ENCODE results near the gene ADCY4. TPM values are rescaled to one million over a fixed set of nuclear protein-coding genes. Genes with fewer than 3 reads are reported as not detected.

The ADCY4 gene
- total RNA-seq, 2 donors from 2014 or later = 35.2 to 36.0 TPM

DNA sequence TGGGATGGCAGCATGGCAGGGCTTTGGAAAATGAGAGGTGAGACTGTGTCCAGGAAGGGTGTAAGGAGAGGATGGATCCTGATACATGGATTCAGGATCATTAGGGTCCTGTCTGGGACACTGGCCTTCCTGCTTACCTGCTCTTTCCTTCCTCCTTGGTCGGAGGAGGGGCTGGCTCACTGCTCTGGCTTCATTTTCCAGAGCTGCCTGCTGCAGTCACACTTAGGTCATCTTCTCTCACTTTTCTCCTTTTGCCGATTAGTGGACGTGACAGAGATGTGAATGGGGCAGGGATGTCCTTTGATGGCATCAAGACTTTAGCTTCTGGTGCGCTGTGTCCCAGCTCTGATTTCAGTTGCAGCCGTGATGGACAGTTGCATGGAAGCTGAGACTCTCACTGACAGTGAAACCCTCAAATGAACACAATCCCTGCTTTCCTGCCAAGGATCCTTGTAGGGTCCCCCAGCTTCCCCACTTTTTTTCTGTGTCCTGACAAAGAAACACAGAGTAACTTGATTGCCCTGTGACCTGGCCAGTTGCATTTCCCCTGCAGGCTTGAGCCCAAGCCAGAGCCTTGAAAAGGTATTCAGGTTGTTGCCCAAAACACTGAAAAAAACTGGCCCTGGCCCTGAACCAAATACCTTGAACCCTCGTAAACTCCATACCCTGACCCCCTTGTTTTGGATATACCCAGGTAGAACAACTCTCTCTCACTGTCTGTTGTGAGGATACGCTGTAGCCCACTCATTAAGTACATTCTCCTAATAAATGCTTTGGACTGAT lies 26.3 kb downstream of the ADCY4 start:
- intact Hi-C loops (cut with DNase I) = loop anchor here in 1 of 2 donors (10.0 kb wide), 1 partner anchor 54 kb away; no protein-coding TSS in a partner anchor
- DNase-seq (ENCODE audit: low spot score) = no peak

DNA sequence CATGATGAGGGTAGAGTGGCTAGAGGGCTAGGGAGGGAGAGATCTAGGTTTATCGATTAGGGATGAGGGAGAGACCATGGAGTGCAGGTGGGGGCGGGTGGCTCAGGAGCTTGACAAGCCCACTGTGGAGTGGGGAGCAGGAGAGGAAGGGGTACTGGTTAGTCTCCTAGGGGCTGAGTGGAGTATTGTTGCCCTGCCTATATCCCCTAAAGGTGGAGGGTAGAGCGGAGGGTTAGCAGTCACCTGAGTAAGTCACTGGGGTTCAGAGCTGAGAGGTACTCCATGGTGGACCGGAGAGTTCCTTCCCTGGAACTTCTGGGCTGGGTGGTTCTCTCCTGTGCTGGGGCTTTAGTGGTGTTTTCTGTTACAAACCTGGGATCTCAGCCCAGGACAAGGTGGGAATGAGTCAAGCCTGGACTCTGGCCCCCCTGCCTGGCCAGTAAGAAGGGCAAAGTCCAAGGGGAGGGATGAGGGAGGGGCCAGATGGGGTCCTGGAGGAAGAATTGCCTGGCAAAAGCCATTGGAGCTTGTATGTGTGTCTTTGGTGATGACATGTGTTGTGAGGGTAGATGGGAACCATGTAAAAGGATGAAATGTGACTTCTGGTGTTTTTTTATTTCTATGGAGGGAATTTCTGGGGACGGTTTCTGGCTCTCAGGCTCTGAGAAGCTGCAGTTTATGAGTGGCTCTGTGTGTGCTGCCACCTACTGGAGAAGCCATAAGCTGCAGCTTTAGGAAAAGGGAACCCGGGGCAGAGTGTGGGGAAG lies 27.1 kb downstream of the ADCY4 start, which contains the start of gene CIDEB:
Gene CIDEB, minus strand, starts transcription at position 403 of the 767 bp plus-strand sequence. Its CDS starts 119 bp downstream, at position 284.
- intact Hi-C loops (cut with DNase I) = loop anchor here in 1 of 2 donors (10.0 kb wide), 1 partner anchor 53 kb away; no protein-coding TSS in a partner anchor
- DNase-seq (ENCODE audit: low spot score) = no peak

DNA sequence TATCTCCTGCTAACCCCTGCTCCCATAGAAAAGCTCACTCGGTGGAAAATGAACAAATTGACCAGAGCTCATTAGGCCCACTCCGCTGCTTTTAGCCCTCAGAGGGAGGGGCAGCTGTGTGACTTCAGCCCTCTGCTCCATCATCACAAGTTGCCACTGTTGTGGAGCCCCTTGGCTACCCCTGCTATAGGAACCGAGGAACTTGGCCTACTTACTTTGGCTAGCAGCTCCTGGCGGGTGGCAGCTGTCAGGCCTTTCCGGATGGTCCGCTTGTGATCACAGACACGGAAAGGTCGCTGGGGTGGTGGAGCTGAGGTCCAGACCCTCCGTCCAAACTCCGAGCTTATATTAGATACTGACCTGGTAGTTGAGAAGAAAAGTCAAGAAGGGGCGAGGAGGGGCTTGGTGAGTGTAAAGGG lies 27.7 kb downstream of the ADCY4 start:
- DNase-seq (ENCODE audit: low spot score) = no peak
- intact Hi-C loops (cut with DNase I) = loop anchor here in 1 of 2 donors (10.0 kb wide), 1 partner anchor 52 kb away; no protein-coding TSS in a partner anchor

DNA sequence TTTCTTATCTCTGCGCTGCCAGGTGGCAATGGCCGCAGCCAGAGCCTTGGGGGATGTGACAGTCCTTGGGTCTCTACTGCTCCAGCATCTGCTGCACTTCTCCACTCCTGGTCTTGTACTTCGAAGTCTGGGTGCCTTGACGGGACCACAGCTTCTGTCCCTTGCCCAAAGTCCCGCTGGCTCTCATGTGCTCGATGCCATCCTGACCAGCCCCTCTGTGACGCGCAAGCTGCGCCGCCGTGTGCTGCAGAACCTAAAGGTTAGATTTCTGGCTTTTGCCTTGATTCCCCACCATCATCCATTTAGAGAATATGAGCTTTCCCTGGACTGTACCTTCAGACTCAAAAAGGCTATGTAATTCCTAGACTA lies 30.9 kb downstream of the ADCY4 start:
- intact Hi-C loops (cut with DNase I) = loop anchor here in 1 of 2 donors (10.0 kb wide), 1 partner anchor 49 kb away; no protein-coding TSS in a partner anchor
- DNase-seq (ENCODE audit: low spot score) = no peak

DNA sequence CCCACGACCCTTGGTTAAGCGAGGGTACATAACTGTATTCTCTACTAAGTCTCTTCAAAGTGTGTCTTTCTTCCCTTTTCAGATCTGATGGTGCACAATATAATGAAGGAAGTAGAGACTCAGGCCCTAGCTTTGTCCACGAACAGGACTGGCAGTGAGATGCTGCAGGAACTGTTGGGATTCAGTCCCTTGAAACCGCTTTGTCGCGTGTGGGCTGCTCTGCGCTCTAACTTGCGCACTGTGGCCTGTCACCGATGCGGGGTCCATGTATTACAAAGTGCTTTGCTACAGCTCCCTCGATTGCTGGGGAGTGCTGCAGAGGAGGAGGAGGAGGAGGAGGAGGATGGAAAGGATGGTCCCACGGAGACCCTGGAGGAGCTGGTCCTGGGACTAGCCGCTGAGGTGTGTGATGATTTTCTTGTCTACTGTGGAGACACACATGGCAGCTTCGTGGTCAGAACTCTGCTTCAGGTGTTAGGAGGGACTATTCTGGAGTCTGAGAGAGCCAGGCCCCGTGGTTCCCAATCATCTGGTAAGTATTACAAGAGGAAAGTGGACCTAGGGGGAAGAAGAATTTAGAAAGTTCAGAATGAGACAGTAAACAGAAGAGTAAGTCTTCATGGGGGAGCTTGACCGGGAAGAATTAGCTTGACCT lies 34.4 kb downstream of the ADCY4 start:
- intact Hi-C loops (cut with DNase I) = loop anchor here in 1 of 2 donors (10.0 kb wide), 1 partner anchor 46 kb away; no protein-coding TSS in a partner anchor
- DNase-seq (ENCODE audit: low spot score) = no peak

DNA sequence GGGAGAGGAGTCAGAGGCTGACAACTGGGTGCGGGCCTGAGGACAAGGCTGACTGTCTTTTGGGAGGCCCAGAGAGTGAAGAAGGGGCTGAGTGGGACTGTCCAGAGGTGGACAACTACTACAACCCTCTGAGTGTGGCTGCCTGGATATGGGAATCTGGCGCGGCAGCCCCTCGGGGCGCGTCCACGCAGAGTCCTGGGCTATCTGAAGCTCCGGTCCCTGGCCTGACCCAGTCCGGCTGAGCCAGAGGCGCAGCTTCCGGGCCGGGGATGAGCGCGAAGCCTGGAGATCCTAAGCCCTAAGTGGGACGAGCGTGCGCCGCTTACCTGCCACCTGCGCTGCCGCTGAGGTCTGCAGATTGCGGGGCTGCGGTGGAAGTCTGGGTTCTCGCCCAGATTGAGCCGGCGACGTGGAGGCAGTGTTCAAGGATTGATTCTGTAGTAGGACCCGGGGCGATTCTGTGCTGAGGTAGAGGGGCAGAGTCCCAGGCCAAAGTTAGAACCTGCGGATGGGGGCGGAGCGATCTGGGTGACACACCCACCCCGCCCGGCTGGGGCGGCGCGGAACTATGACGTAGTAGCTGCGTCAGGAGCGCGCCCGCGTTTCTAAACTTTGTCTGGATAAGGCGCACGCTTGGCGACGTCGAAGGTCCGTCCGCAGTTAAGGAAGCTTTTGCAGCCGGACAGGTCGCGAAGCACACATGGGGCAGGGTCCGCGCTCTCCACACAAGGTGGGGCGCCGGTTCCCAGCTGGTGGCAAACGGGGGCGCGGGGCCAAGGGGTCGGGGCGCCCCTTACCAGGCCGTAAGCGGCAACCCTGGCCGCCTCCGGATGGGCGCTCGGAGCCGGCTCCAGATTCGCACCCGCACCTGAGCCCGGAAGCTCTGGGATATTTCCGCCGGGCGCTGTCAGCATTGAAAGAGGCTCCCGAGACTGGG lies 35.3 kb downstream of the ADCY4 start, which contains the start of the genes DHRS1 and NOP9:
Gene DHRS1, minus strand, starts transcription at position 526 of the 937 bp plus-strand sequence. CDS start 674 bp downstream, outside the sequence.
Gene NOP9, plus strand, starts transcription at position 596 of the 937 bp plus-strand sequence. Its CDS starts 105 bp downstream, at position 701.
- DNase-seq (ENCODE audit: low spot score) = peak; percentile 98
- intact Hi-C loops (cut with DNase I) = loop anchor here in 1 of 2 donors (10.0 kb wide), 1 partner anchor 45 kb away; no protein-coding TSS in a partner anchor

DNA sequence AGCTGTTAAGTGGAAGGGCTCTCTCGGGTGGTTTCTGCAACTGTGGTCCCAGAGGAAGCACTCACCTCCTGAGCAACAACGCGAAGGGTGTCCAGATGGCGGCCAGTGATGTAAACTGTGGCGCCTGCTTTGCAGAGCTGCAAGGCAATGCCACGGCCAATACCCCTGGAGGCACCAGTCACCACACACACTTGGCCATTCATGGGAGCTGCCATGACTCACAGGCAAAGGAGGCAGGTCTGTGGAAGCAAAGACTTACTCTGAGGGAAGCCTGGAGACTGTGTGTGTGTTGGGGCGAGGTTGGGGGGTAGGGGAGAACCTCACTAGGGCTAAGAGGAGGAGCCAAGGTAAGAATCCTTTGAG lies 36.0 kb downstream of the ADCY4 start:
- intact Hi-C loops (cut with DNase I) = no loop called here
- DNase-seq (ENCODE audit: low spot score) = no peak

DNA sequence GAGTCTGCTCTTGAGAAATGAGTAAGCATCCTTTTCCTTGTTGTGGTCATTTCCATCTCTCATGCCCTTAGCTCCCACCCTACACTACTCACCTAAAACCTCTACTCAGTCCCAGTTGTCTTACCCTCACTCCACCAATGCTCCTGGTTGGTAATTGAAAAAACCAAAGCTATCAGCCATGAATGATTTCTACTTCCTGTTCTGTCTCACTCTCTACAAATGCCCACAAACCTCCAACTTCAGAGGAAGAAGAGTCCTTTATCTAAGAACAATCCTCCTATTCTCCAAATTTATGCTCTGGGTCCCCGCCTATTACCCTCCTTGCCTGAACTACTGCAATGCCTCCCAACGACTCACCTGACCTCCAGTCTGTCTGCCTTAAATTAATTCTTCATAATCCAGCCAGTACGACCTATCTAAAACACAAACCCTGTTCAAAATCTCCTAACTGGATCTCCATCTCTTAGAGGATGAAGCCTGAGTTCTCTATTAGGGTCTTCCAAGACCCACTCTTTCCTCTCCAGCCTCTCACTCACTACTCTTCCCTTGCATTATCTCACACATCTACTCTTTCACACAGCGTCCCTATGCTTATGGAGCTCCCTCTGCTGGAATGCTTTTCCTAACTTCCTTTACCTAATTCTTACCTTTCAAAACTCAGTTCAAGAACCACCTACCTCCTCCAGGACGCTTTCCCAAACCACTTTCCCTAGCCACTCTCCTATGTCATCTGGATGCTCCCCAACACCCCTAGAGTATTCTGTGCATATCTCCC lies 37.5 kb downstream of the ADCY4 start:
- intact Hi-C loops (cut with DNase I) = loop anchor here in 1 of 2 donors (2.0 kb wide), 1 partner anchor 55 kb away; the partner anchor contains the start of gene TINF2
- no peak for DNase-seq (ENCODE audit: low spot score)

DNA sequence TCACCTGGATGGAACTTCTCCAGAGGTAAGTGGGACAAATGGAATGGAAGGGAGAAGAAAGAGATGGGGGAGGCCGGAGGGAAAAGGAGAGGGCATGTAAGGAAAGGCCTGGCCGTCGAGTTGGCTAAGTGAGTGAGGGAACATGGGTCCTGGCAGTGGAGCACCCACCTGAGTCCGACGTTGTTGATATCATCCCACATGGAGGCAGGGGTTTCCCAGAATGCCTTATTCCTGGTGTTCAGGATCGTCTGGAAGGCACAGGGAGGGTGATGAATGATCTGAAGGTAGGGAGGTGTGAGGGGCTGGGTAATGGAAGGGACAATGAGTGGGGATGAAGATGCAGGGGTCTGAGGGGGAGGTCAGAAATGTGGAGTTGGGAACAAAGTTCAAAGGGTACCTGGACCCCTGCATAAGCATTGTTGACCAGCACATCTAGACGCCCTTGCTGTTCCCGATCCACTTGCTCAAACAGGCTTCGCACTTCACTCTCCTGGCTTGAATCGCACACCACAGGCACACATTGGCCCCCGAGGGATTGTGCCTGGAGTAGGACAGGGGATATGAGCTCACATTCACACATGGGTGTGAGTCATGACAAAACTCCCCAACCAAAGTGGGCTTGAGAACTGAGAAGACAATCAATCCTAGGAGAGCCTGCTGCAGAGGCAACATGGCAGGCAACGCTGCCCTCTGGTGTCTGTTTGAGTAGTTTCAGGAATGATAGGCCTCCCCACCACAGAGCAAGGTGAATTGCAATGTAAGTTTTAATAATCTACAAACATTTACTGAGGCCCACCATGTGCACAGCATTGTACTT lies 38.3 kb downstream of the ADCY4 start:
- no peak for DNase-seq (ENCODE audit: low spot score)

DNA sequence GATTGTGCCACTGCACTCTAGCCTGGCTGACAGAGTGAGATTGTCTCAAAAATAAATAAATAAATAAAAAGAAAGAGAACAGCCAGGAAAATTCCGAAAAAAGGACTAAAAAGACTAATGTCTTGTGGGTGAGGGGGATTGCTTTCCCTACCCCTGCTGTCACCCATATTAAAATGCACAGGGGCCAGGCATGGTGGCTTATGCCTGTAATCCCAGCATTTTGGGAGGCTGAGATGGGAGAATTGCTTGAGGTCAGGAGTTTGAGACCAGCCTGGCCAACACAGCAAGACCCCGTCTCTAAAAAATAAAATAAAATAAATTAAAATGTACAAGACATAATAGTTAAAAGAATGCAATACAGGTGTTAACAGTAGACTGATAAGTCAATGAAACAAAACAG lies 41.3 kb downstream of the ADCY4 start:
- intact Hi-C loops (cut with DNase I) = no loop called here
- no peak for DNase-seq (ENCODE audit: low spot score)

More for the DNA sequence above, 38.3 kb downstream of the ADCY4 start:
- intact Hi-C loops (cut with DNase I) = loop anchor here in 1 of 2 donors (2.0 kb wide), 1 partner anchor 54 kb away; the partner anchor contains the start of gene TINF2

DNA sequence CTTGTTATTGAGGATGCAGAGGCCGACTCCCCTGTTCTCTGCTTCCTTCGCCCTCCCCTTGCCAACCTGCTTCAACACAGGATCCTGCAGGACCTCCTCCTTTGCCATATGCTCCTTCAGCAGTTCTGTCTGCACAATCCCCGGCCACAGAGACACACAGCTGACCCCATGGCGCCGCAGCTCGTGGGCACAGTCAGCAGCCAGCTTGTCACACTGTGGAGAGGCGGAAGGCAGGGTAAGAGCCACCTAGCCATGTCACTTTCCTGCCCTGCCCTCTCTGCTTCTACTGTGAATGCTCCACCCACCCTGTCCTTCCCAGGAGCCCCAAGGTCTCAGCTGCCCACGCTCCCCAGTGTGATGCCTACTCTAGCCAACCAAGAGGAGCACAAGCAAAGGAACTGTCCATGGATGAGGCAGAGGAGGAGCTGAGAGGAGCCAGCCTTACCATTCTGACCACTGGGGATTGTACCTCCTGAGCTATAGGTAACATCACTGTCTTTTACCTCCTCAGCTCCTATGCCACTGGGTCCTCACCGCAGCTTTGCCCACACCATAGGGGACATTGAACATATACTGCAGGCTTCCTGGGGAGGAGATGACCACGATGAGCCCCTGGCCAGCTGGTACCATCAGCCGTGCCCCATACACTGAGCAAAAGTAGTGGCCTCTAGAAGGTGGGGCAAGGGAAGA lies 42.6 kb downstream of the ADCY4 start:
- intact Hi-C loops (cut with DNase I) = no loop called here
- no peak for DNase-seq (ENCODE audit: low spot score)

DNA sequence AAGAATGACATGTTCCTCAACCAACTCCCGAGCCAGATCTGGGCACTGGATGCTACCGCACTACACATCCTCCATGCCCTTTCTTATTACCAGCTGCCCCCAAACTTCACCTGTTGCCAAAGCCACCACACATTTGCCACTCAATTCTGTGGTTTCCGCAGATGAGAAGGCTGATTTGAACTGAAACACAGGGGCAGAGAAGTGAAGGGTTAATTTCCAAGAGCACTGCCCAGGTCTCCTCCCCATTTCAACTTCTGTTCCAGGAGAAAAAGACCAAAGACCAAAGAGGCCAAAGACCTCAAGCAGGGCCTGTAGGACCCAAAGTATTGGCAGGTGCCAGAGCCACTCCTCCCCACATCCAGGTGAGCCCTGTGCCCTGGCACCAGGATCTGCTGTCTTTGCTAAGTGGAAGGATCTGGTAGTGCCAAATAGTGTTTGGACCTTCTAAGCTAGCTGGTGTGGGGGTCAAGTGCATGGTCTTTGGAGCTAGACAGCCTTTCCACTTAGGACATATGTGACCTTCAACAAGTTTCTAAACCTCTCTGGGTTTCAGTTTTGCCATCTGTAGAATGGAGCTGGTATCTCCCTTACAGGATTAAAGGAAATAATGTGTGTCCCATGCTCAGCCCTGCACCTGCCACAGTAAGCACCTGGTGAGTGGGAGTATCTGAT lies 43.3 kb downstream of the ADCY4 start:
- intact Hi-C loops (cut with DNase I) = no loop called here
- DNase-seq (ENCODE audit: low spot score) = no peak

DNA sequence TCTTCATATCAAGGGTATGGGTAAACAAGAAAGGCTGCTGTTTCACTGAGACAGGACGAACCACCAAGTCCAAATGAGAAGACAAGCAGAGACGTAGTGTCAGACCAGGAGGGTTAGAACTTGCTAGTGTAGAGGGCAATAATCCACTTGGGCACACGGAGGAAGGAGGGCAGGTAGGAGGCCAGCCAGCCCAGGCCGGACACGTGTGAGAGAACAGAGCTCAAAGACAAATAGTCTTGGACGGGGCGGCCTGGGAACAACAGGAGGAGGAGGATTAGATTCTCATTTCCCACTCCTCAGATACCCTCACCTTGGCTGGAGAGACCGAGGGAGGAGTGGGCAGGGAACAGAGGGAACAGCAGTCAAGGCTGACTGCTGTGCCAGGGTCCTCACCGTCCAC lies 44.1 kb downstream of the ADCY4 start:
- intact Hi-C loops (cut with DNase I) = no loop called here

DNA sequence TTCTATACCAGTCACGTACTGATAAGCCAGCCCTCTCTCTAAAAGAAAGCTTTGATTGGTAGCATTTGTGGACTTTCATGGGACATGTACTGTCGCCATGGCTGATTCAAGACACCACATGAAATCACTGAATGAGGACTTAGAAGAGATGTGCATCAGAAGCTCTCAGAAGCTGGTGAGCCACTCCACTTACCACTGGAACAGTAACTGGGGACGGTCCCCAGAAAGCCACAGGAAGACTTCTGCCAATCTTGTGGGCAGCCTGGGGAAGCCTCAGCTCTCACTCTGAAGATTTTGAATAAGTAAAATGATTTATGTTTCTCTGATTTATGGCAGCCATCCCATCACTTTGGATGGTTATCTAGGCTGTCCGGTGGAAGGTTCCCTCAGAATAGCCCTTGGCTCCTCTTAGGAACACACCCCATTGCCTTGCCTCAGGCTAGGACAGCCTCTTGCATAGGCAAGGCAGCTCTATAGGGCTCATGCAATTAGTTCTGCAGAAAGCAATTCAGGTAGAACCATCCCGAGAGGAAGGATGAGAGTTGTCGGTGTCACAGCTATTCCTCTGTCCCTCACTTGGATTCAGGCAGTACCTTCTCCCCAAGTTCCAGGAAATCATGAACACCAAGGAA lies 45.1 kb downstream of the ADCY4 start:
- no peak for DNase-seq (ENCODE audit: low spot score)
- intact Hi-C loops (cut with DNase I) = no loop called here

More for the DNA sequence above, 44.1 kb downstream of the ADCY4 start:
- no peak for DNase-seq (ENCODE audit: low spot score)

DNA sequence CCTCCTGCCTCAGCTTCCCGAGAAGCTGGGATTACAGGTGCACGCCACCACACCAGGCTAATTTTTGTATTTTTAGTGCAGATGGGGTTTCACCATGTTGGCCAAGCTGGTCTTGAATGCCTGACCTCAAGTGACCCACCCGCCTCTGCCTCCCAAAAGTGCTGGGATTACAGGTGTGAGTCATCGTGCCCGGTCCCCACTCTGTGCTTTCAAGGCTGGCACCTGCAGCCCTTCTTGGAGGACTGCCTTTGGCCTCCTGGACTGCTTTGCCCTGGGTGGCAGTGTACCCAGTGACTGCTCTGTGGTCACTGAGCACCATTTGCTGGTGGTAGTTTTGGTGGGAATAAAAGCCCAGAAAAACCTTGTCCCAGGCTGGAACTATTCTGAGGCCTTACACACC lies 47.9 kb downstream of the ADCY4 start:
- no peak for DNase-seq (ENCODE audit: low spot score)
- intact Hi-C loops (cut with DNase I) = no loop called here

All from posterior vena cava (tissue), 2 donors.